ENCODE measurements around the gene NDOR1.
A peak's percentile ranks its signal among the peaks of the same experiment; 100 is the strongest.

DNA sequence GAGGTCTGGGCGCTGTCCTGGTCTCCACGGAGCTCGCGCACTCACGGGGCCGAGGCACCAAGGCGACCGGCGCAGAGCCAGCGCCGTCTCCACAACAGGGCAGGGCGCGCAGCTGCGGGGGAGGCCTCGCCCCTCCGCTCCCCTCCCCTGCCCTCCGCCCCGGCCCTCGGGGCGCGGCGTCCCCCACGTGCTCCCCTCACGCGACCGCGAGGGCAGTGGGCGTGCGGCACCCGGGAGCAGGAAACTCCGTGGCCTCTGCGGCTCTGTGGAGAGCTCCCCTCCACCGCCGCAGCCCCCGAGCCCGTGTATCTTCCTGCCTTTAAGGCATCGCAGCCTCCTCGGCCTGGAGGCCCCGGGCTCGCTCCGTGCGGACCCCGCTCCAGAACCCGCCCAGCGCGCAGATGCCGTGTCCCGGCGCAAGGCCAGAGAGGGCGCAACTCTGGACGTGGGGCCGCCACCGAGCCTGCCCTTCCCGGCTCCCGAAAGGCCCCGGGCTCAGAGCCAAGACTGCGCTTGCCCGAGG lies 34.9 kb downstream of the NDOR1 start:
- TF ChIP-seq, protein P1, sequence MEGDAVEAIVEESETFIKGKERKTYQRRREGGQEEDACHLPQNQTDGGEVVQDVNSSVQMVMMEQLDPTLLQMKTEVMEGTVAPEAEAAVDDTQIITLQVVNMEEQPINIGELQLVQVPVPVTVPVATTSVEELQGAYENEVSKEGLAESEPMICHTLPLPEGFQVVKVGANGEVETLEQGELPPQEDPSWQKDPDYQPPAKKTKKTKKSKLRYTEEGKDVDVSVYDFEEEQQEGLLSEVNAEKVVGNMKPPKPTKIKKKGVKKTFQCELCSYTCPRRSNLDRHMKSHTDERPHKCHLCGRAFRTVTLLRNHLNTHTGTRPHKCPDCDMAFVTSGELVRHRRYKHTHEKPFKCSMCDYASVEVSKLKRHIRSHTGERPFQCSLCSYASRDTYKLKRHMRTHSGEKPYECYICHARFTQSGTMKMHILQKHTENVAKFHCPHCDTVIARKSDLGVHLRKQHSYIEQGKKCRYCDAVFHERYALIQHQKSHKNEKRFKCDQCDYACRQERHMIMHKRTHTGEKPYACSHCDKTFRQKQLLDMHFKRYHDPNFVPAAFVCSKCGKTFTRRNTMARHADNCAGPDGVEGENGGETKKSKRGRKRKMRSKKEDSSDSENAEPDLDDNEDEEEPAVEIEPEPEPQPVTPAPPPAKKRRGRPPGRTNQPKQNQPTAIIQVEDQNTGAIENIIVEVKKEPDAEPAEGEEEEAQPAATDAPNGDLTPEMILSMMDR (IDR thresholded peaks at IDR 0.05; ENCODE audit: insufficient read depth, low read length), result no peak
- peak; percentile 67 for TF ChIP-seq POLR2AphosphoS5 (IDR thresholded peaks at IDR 0.05; ENCODE audit: low read depth)
- no peak for TF ChIP-seq GABPA (IDR thresholded peaks at IDR 0.05; ENCODE audit: low read depth)
- TF ChIP-seq, protein P2, sequence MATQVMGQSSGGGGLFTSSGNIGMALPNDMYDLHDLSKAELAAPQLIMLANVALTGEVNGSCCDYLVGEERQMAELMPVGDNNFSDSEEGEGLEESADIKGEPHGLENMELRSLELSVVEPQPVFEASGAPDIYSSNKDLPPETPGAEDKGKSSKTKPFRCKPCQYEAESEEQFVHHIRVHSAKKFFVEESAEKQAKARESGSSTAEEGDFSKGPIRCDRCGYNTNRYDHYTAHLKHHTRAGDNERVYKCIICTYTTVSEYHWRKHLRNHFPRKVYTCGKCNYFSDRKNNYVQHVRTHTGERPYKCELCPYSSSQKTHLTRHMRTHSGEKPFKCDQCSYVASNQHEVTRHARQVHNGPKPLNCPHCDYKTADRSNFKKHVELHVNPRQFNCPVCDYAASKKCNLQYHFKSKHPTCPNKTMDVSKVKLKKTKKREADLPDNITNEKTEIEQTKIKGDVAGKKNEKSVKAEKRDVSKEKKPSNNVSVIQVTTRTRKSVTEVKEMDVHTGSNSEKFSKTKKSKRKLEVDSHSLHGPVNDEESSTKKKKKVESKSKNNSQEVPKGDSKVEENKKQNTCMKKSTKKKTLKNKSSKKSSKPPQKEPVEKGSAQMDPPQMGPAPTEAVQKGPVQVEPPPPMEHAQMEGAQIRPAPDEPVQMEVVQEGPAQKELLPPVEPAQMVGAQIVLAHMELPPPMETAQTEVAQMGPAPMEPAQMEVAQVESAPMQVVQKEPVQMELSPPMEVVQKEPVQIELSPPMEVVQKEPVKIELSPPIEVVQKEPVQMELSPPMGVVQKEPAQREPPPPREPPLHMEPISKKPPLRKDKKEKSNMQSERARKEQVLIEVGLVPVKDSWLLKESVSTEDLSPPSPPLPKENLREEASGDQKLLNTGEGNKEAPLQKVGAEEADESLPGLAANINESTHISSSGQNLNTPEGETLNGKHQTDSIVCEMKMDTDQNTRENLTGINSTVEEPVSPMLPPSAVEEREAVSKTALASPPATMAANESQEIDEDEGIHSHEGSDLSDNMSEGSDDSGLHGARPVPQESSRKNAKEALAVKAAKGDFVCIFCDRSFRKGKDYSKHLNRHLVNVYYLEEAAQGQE (IDR thresholded peaks at IDR 0.05; ENCODE audit: insufficient replicate concordance, low read depth), result peak; percentile 45

Measured in HL-60 (cell line).